ENCODE results near the gene THOC6. TPM values are rescaled to one million over a fixed set of nuclear protein-coding genes. Genes with fewer than 3 reads are reported as not detected.
A peak's percentile ranks its signal among the peaks of the same experiment; 100 is the strongest.

THOC6 gene
- total and polyA plus RNA-seq, 7 experiments from 2014 or later: 25.3 to 60.6 (median 27.0) TPM

GRCh38 chr16:2977440-2977839 lies 46.4 kb upstream of the THOC6 start:
- POLR2A ChIA-PET: interaction anchor here (0.6 kb wide), 3 partner anchors 107 to 277 kb away, joined by 3 to 5 read pairs (median 3); no protein-coding TSS in a partner anchor
- peak overlapping the region in 1 of 10 donors; percentile 61 for H3K4me3 Mint-ChIP-seq
- CTCF ChIA-PET: interaction anchor here (0.7 kb wide), 1 partner anchor 86 kb away, joined by 4 read pairs; no protein-coding TSS in a partner anchor
- Histone ChIP-seq H3K36me3 (ENCODE audit: control insufficient read depth in 2 of 3, insufficient read depth in 3 of 3, low read length in 3 of 3) (no peaks in the 10 kb centered on the region), H3K4me3 (ENCODE audit: low read length) (no peak overlapping the region), H3K27me3 (ENCODE audit: control insufficient read depth in 2 of 2, insufficient read depth in 2 of 2, low read length in 2 of 2) (no peaks in the 10 kb centered on the region), H3K27ac (ENCODE audit: low read depth, low read length) (no peak overlapping the region), H3K9me3 (ENCODE audit: control insufficient read depth in 2 of 3, low read length in 3 of 3) (no peaks in the 10 kb centered on the region), H3K4me1 (ENCODE audit: control insufficient read depth in 2 of 2, insufficient read depth in 2 of 2, low read length in 2 of 2) (peaks cover 5 to 6% of the 10 kb centered on the region in 2 donors)
- H3K9me3 Mint-ChIP-seq: peaks cover 0 to 1% (median 0%) of the 10 kb centered on the region in 11 donors
- H3K27me3 Mint-ChIP-seq: no peaks in the 10 kb centered on the region
- H3K27ac Mint-ChIP-seq: no peak overlapping the region
- no peak for ATAC-seq
- H3K4me1 Mint-ChIP-seq: peaks cover 8 to 18% (median 11%) of the 10 kb centered on the region in 7 donors
- no peak for DNase-seq
- intact Hi-C loops (cut with micrococcal nuclease): no loop called here
- H3K36me3 Mint-ChIP-seq: peaks cover 0 to 4% (median 0%) of the 10 kb centered on the region in 5 donors

DNA sequence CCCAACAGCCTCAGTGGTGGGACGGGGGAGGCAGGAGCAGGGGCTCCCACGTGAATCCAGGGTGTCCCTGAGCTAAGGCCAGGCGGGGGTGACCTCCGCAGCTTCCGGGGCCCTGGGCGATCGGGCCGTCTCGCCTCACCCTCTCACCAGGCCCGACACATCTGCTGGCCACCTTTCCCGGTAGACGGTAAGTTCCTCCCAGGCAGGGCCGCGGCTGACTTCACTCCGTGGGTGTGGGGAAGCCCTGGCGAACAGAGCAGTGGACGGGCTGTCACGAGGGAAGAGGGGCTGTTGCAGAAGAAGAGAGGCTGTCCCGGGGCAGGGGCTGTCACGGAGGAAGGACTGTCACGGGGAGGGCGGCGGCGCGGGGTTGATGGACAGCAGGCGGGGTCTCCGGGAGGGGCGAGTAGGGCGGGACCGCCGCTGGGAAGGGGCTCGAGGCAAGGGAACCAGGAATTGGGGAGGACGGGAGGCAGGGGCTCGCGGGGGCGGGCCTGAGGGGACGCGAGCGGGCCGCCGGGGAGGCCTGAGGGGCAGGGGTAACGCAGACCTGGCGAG lies 44.1 kb upstream of the THOC6 start:
- H3K27ac ChIP-seq (ENCODE audit: low read depth, low read length): no peak overlapping the region
- H3K9me3 ChIP-seq (ENCODE audit: control insufficient read depth in 2 of 3, low read length in 3 of 3): no peaks in the 10 kb centered on the region
- peak overlapping the region in 1 of 9 donors; percentile 88 for H3K27ac Mint-ChIP-seq
- DNase-seq: peak in 1 of 9 donors; percentile 57
- H3K4me3 Mint-ChIP-seq: peak overlapping the region in 8 of 10 donors; percentile 33 to 91 (median 66)
- peak overlapping the region; percentile 73 for H3K4me3 ChIP-seq (ENCODE audit: low read length)
- peaks cover 5 to 6% of the 10 kb centered on the region in 2 donors for H3K4me1 ChIP-seq (ENCODE audit: control insufficient read depth in 2 of 2, insufficient read depth in 2 of 2, low read length in 2 of 2)
- peaks cover 9 to 29% (median 14%) of the 10 kb centered on the region in 7 donors for H3K4me1 Mint-ChIP-seq
- intact Hi-C loops (cut with micrococcal nuclease): loop anchor here (1.0 to 5.0 kb wide), 8 partner anchors 9 to 97 kb away; partner anchors contain the start of genes FLYWCH1 (in 1 of the 2), FLYWCH2 (in 1 of the 2), PAQR4 (in 1 of the 2) and THOC6 (in 1 of the 2)
- no peak for ATAC-seq
- ChIA-PET POLR2A (interaction anchor here (0.6 to 2.5 kb wide), 6 partner anchors 15 to 135 kb away, joined by 3 to 6 read pairs (median 3); partner anchors contain the start of genes FLYWCH1 and TNFRSF12A), CTCF (no interaction called here)
- peaks cover 0 to 4% (median 0%) of the 10 kb centered on the region in 5 donors for H3K36me3 Mint-ChIP-seq
- peaks cover 0 to 2% (median 0%) of the 10 kb centered on the region in 11 donors for H3K9me3 Mint-ChIP-seq
- peaks cover 0 to 2% (median 0%) of the 10 kb centered on the region in 5 donors for H3K27me3 Mint-ChIP-seq
- no peaks in the 10 kb centered on the region for H3K27me3 ChIP-seq (ENCODE audit: control insufficient read depth in 2 of 2, insufficient read depth in 2 of 2, low read length in 2 of 2)
- H3K36me3 ChIP-seq (ENCODE audit: control insufficient read depth in 2 of 3, insufficient read depth in 3 of 3, low read length in 3 of 3): no peaks in the 10 kb centered on the region

DNA sequence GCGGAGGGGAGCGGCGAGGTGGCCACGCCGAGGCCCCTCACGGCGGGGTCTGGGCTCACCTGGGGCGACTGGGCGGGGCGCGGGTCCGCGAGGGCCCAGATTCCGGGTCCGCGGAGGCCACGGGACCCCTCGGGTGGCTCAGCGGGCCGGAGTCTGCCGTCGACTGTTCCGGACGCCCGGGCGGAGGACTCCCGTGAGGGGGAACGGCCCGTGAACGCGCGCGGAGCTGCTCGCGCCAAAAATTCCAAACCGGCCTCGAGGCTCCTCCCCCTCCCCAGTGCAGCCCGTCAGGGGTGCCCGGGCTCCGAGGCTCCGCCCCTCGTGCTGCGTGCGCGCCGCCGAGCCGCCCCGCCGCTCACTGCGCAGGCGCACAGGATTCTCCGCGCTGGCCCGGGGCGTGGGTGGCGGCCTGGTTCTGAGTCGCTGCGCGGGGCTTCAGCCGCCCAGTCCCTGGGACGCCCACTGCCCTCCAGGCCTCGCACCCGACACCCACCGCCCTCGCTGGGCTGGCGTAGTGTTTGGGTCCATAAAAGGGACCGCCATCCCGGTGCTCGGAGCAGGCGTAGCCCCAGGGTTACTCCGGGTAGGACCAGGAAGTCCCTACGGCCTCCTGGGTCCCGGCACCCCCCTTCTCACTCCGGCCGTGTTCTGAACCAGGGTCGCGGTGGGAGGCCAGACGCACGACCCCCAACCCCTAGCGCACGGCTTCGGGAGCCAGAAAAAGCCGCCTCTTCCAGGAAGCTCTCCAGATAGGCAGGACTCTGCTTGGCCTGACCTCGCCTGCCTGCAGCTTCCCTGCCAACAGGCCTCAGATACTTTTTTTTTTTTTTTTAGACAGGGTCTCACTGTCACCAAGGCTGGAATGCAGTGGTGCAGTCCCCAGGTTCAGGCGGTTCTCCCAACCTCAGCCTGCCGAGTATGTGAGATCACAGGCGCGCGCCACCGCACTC lies 43.3 kb upstream of the THOC6 start, which contains the start of gene PKMYT1:
PKMYT1 (minus strand) TSS at position 220 of the 950 bp plus-strand sequence. CDS start 789 bp downstream, outside the sequence.
- peak; percentile 97 for ATAC-seq
- H3K27me3 ChIP-seq (ENCODE audit: control insufficient read depth in 2 of 2, insufficient read depth in 2 of 2, low read length in 2 of 2): no peaks in the 10 kb centered on the region
- H3K36me3 ChIP-seq (ENCODE audit: control insufficient read depth in 2 of 3, insufficient read depth in 3 of 3, low read length in 3 of 3): no peaks in the 10 kb centered on the region
- peak within 1 kb of the TSS in 8 of 9 donors; percentile 65 to 89 (median 78) for H3K27ac Mint-ChIP-seq
- CTCF ChIA-PET: interaction anchor here (0.6 to 1.2 kb wide), 3 partner anchors 53 to 1237 kb away, joined by 3 read pairs; no protein-coding TSS in a partner anchor
- peak within 1 kb of the TSS; percentile 73 for H3K4me3 ChIP-seq (ENCODE audit: low read length)
- peak; percentile 86 to 100 (median 96) for DNase-seq
- peaks cover 0 to 2% (median 0%) of the 10 kb centered on the region in 11 donors for H3K9me3 Mint-ChIP-seq
- H3K27me3 Mint-ChIP-seq: peaks cover 0 to 2% (median 0%) of the 10 kb centered on the region in 5 donors
- POLR2A ChIA-PET: interaction anchor here (0.6 to 3.2 kb wide), 17 partner anchors 8 to 1517 kb away, joined by 3 to 17 read pairs (median 3); partner anchors contain the start of genes BICDL2, FLYWCH1, FLYWCH2 and HCFC1R1
- peaks cover 0 to 4% (median 0%) of the 10 kb centered on the region in 5 donors for H3K36me3 Mint-ChIP-seq
- no peaks in the 10 kb centered on the region for H3K9me3 ChIP-seq (ENCODE audit: control insufficient read depth in 2 of 3, low read length in 3 of 3)
- intact Hi-C loops (cut with micrococcal nuclease): loop anchor here (1.0 to 5.0 kb wide), 8 partner anchors 10 to 98 kb away; partner anchors contain the start of genes FLYWCH1 (in 1 of the 2), FLYWCH2 (in 1 of the 2), PAQR4 (in 1 of the 2) and THOC6 (in 1 of the 2)
- H3K4me1 Mint-ChIP-seq: peaks cover 9 to 29% (median 14%) of the 10 kb centered on the region in 7 donors
- peak within 1 kb of the TSS; percentile 72 to 91 (median 82) for H3K4me3 Mint-ChIP-seq
- H3K27ac ChIP-seq (ENCODE audit: low read depth, low read length): peak within 1 kb of the TSS; percentile 94
- H3K4me1 ChIP-seq (ENCODE audit: control insufficient read depth in 2 of 2, insufficient read depth in 2 of 2, low read length in 2 of 2): peaks cover 5 to 6% of the 10 kb centered on the region in 2 donors

- Histone ChIP-seq H3K27me3 (ENCODE audit: control insufficient read depth in 2 of 2, insufficient read depth in 2 of 2, low read length in 2 of 2) (no peaks in the 10 kb centered on the region), H3K36me3 (ENCODE audit: control insufficient read depth in 2 of 3, insufficient read depth in 3 of 3, low read length in 3 of 3) (no peaks in the 10 kb centered on the region), H3K4me3 (ENCODE audit: low read length) (peak overlapping the region; percentile 73), H3K27ac (ENCODE audit: low read depth, low read length) (peak overlapping the region; percentile 94), H3K9me3 (ENCODE audit: control insufficient read depth in 2 of 3, low read length in 3 of 3) (no peaks in the 10 kb centered on the region), H3K4me1 (ENCODE audit: control insufficient read depth in 2 of 2, insufficient read depth in 2 of 2, low read length in 2 of 2) (peaks cover 5 to 6% of the 10 kb centered on the region in 2 donors)
- intact Hi-C loops (cut with micrococcal nuclease): loop anchor here (2.0 to 5.0 kb wide), 3 partner anchors 23 to 99 kb away; partner anchors contain the start of genes FLYWCH1 (in 1 of the 2) and FLYWCH2 (in 1 of the 2)
- ATAC-seq (no peak), DNase-seq (no peak)
- Mint-ChIP-seq H3K36me3 (peaks cover 0 to 4% (median 0%) of the 10 kb centered on the region in 5 donors), H3K27ac (peak overlapping the region in 7 of 9 donors; percentile 70 to 89 (median 82)), H3K4me3 (peak overlapping the region; percentile 72 to 88 (median 82)), H3K9me3 (peaks cover 0 to 2% (median 0%) of the 10 kb centered on the region in 11 donors), H3K4me1 (peaks cover 9 to 29% (median 14%) of the 10 kb centered on the region in 7 donors), H3K27me3 (peaks cover 0 to 2% (median 0%) of the 10 kb centered on the region in 5 donors)
- ChIA-PET POLR2A (interaction anchor here (0.6 to 3.2 kb wide), 13 partner anchors 8 to 1518 kb away, joined by 3 to 17 read pairs (median 3); partner anchors contain the start of genes BICDL2, FLYWCH1, FLYWCH2 and KREMEN2), CTCF (interaction anchor here (0.7 to 1.2 kb wide), 2 partner anchors 54 to 218 kb away, joined by 3 read pairs; no protein-coding TSS in a partner anchor)
Measured at GRCh38 chr16:2981177-2981898, 42.5 kb upstream of the THOC6 start.

- H3K27ac ChIP-seq (ENCODE audit: low read depth, low read length): no peak overlapping the region
- H3K4me3 ChIP-seq (ENCODE audit: low read length): no peak overlapping the region
- Mint-ChIP-seq H3K9me3 (peaks cover 0 to 2% (median 0%) of the 10 kb centered on the region in 11 donors), H3K36me3 (peaks cover 0 to 3% (median 0%) of the 10 kb centered on the region in 5 donors), H3K27ac (peak overlapping the region in 4 of 9 donors; percentile 70 to 88 (median 82)), H3K4me3 (peak overlapping the region; percentile 39 to 88 (median 76)), H3K27me3 (peaks cover 0 to 2% (median 0%) of the 10 kb centered on the region in 5 donors), H3K4me1 (peaks cover 9 to 29% (median 14%) of the 10 kb centered on the region in 7 donors)
- intact Hi-C loops (cut with micrococcal nuclease): loop anchor here (2.0 to 5.0 kb wide), 3 partner anchors 23 to 100 kb away; partner anchors contain the start of genes FLYWCH1 (in 1 of the 2) and FLYWCH2 (in 1 of the 2)
- POLR2A ChIA-PET: interaction anchor here (1.2 to 3.2 kb wide), 4 partner anchors 9 to 22 kb away, joined by 3 to 17 read pairs (median 6); partner anchors contain the start of gene PAQR4
- peaks cover 5 to 6% of the 10 kb centered on the region in 2 donors for H3K4me1 ChIP-seq (ENCODE audit: control insufficient read depth in 2 of 2, insufficient read depth in 2 of 2, low read length in 2 of 2)
- H3K36me3 ChIP-seq (ENCODE audit: control insufficient read depth in 2 of 3, insufficient read depth in 3 of 3, low read length in 3 of 3): no peaks in the 10 kb centered on the region
- CTCF ChIA-PET: interaction anchor here (0.8 to 1.2 kb wide), 2 partner anchors 10 to 55 kb away, joined by 3 read pairs; no protein-coding TSS in a partner anchor
- DNase-seq: no peak
- H3K9me3 ChIP-seq (ENCODE audit: control insufficient read depth in 2 of 3, low read length in 3 of 3): no peaks in the 10 kb centered on the region
- H3K27me3 ChIP-seq (ENCODE audit: control insufficient read depth in 2 of 2, insufficient read depth in 2 of 2, low read length in 2 of 2): no peaks in the 10 kb centered on the region
- no peak for ATAC-seq
Measured at GRCh38 chr16:2981899-2982250, 42.0 kb upstream of the THOC6 start.

All from naive thymus-derived CD4-positive, alpha-beta T cell (primary cell).